NCI-H1105 (cell line): Measurements from ENCODE around the gene CHSY3.

Experiments
- DNase-seq: peaks from one replicate; lab custom pipeline; 2025; lab: John Stamatoyannopoulos, UW

CHSY3 gene

DNA sequence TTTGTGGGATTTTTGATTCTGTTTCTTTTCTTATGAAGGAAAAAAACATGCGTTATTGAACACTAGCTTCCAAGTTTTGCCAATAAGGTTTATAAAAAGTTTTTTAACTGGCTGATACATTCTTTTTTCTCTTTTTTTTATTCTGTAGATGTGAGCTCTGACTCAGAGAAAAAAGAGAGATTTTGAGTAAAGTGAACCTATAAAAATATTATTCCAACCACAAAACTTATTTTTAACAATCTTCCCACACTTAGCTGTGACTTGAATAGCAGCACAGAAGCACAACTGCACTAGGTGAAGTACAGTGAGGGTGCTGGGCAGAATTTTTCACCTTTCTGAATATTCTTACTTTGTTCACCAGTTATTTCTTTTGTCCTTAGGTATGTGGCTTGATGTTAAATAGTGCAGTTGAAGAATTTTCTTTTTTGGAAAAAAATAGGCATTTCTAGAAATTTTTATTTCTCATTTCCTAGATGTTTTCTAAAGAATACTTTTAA, 41.6 kb downstream of the CHSY3 start:
- DNase-seq = no peak

DNA sequence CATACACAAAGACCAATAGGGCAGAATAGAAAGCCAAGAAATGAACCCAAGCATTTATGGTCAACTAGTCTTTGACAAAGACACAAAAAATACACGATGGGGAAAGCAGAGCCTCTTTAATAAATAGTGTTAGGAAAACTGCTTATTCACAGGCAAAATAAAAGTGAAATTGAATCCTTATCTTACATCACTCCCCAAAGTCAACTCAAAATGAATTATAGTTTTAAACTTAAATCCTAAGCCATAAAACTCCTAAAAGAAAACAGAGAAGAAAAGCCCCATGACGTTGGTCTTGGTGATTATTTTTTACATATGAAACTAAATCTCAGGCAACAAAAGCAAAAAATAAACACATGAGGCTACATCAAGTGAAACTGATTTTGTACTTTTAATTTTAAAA, 46.8 kb downstream of the CHSY3 start:
- no peak for DNase-seq

DNA sequence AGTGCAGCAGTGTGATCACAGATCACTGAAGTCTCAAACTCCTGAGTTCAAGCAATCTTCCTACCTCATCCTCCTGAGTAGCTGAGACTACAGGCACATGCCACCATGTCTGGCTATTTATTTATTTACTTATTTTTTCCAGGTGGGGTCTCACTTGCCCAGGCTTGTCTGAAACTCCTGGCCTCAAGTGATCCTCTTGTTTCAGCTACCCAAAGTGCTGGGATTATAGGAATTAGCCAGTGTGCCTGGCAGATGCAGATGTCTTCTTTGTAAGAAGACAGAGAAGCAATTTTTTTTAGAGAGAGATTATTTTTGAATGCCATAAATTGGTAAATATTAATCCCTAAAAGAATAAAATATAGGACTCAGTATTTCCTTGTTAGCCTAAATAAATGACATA, 54.3 kb downstream of the CHSY3 start:
- DNase-seq = no peak

DNA sequence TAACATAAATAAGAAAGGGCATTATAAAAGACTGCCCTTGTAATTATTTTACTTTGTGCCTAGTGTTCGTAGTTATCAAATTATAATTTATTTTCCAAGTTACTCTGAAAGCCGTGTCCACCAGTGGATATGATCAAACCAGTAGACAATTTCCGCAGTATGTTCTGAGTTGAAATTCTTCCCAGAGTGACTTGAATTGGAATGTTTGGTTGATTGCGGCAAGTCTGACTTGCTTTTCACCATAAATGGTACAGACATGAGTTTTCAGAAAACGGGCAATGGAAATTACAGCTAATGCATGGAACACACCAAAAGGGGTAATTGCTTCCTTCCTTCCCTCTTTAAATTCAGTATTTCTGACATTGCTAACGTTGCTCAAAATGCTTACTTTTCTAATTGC, 56.6 kb downstream of the CHSY3 start:
- no peak for DNase-seq

DNA sequence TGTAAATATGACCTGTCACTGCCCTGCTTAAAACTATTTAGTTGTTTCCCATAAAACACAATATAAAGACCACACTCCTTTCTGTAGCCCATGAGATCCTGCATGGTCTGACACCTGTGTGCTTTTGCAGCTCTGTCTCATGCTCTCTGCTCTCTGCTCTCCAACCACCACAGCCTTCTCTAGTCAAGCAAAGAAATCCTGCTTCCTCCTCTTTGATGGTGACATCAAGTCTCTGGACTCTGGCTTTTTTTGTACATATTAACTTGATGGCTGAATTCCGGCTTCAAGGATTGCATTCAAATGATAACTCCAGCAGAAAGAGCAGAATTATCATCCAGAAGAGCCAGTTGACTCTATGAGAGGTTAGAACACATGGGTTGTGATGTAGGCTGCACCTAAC, 58.2 kb downstream of the CHSY3 start:
- DNase-seq = no peak

DNA sequence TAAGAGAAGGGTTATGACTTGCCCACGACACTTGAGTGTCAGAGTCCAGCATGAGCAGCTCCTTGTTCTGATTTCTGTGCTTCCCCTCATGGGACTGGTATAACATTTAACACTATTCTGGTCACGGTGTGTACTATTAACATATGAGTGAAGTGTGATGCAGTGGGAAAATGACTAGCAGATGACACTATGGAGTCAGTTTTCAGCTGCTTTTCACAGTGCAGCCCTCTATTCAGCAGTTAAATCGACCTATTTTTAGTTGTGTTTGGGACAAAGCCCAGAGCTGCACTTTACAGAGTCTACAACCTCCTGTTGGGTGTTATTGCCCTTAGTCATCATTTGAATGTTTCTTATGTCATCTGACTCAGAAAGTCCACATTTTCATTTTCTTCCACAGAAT, 59.1 kb downstream of the CHSY3 start:
- DNase-seq = no peak

DNA sequence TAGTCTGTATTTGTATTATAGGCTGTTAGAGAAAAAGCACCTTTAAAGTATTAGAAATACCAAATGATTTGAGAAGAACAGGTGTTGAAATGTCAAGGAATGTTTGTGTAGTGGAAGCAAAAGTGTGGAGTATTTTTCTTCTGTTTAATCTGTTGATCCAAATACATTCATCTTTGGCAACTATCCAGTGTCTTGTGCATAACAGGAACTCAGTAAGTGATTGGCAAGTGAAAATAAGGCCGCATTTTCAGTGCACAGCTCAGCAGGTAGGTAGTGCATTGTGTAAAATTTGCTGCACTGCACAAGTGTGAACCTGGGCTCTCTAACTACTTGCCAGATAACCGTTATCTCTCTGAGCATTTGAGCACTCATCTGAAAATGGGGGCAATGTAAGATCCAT, 61.8 kb downstream of the CHSY3 start:
- DNase-seq = no peak

DNA sequence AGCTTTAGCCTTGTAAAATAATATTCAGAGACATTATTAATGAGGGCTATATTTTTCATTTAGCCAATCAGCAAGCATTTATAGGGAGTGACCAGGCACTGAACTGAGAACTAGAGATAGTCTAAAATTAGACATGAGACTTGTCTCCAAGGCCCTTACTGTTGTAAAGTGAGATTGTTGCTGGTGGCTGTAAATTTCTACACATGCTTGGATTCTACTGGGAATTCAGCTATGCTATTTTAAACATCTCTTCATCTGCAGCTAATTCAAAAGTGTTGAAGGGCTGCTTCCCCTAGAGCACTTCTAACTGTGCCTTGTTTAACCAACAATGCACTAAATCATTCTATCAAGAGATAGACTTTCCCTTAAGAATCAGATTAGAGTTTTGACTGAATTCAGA, 67.4 kb downstream of the CHSY3 start:
- no peak for DNase-seq

DNA sequence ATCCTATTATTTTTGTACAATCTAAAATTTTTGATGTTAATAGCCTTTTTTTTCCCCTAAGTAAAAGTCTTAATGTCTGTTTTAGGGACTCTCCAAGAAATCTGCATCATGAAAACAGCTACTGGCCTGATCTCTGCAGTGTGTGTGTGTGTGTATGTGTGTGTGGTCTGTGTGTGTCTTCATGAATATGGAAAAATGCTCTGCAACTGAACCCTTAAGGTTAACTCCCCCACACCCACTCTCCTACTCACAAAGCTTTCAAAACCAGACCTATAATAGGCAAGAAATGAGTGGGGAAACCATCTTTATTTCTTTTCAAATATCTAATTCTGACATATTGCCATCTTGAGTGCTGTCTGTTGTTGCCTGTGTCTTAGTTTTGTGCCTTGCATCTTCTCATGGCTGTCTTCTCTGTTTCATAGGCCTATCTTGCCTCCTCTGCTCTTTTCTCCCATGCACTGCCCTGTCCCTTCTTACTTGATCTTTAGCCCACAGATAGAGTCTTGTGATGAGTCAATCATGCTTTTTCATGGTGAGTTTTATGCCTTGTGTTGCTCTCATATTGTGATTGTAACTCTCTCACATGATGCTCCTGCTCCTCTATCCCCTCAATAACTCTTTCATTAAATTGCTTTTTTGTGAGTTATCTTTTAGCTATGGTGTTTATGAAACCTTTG, 68.3 kb downstream of the CHSY3 start:
- DNase-seq = no peak

DNA sequence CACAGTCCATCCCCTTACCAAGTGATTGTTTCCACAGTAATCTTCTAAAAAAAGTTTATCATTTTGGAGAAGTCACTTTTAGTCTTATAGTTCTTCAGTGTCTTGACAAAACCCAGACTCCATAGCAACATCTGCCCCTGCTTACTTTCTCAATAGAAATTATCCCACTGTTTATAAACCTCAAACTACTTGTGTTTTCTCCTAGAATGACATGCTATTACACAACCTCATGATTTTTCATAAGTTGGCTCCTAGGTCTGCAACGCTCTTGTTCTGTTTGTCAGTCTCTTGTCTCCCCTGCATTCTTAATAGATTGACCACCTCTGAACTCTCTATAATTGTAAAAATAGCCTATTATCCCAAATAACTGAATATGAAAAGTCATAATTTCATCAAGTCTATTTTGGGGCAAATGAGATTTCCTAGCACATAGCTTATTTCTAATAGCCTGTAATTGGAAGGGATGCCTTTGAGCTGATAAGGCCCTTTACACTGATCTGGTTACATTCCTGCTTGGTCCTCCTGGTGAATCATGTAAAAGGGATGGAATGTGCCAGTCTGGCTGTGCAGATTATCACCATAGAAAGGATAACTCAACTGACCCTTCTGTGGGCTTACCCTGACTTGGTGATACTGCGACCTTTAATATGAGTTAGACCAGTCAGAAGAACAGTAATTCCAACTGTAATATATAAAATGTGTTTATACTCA, 69.6 kb downstream of the CHSY3 start:
- DNase-seq = no peak

DNA sequence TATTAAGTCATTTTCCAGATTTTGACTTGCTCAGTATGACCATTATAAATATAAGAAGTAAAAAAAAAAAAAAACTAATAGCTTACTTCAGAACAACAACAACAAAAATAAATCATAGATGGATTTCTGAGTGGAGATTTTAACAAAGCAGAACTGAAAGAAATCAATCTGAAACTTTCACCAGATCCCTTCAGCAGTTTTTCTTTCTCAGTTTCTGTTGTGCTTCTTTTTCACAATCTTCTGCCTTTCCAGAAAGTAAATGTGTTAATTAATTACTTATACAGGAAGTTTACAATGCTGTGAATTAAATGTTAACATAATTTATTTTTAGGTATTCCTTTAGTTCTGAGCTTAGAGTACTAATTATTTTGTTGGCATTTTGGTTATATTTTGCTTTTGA, 73.5 kb downstream of the CHSY3 start:
- DNase-seq = no peak

DNA sequence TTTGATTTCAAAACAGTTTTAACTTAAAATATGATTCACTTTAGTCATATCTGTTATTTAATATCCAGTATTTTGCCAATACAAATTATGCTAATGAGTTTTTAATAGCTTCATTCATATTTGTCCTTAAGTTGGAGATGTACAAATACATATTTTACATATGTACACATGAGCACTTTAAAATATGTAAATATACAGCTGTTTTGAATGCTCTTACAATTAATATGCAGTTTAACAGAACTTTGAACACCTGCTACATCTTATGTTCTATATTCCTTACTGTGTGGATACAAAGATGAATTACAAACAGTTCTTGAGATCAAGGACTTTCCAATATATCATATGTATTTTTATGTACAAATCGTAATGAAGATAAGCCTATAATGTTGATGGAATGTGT, 74.0 kb downstream of the CHSY3 start:
- no peak for DNase-seq

DNA sequence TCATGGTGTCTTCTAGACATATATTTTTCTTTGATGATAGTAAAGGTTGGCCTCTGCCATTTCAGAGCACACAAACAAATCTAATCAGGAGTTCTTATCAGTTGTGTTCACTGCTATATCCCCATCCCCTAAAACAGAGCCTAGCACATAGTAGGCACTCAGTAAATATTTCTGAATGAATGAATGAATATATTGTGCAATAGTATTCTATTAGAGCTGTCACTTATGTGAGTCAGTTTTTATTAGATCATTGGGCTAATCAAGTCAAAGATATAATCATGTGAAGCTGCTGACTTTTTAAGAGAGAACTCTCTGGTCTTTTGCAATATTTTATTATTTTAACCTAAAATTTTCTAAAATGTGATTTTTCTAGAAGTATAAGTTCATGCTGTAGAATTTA, 84.2 kb downstream of the CHSY3 start:
- DNase-seq = no peak

DNA sequence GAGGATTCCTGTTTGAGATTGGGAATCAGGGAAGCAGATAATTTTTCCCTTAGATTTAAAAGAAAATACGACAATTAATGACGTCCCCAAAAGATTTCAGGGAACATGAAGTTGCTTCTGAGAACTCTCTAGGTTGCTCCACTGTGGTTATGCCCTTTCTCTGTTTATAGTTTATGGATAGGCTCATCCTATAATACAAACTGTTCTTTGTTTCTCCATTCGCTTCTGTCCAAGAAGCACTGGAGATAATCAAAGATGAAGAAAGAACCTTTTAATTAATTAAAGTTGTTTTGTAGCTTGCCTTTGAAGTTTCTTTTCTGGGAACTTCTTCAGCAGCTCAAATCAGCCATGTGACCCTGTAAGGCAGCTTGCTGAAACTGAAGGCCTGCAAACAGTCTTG, 87.5 kb downstream of the CHSY3 start:
- no peak for DNase-seq

DNA sequence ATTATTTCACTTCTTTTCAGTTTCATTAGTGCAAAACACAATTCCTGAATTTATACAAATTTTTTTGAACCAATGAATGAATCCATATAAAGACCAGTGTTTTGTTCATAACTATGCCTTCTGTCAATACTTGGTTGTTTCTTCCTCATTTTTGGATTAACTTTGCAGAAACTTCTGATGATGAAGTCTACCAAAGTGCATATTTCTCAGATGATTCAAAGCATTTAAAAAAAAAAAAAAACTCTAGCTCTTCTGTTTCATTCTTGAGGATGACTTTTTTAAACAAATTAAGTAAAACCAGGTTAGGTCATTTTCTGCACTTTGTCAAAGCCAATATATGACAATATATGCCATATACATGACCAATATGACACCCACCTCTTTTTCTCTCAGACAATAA, 92.6 kb downstream of the CHSY3 start:
- no peak for DNase-seq

DNA sequence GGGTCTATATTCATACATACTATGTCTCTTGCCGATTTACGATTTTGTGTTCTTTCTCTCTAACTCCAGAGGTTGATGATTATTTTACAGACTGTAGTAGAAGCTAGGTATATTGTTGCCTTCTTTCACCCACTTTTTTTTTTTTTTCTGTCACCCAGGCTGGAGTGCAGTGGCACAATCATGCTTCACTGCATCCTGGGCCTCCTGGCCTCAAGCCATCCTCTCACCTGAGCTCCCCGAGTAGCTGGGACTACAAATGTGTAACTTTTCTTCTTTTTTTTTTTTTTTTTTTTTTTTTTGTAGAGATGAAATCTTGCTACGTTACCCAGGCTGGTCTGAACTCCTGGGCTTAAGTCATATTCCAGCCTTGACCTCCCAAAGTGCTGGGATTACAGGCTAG, 96.2 kb downstream of the CHSY3 start:
- no peak for DNase-seq

DNA sequence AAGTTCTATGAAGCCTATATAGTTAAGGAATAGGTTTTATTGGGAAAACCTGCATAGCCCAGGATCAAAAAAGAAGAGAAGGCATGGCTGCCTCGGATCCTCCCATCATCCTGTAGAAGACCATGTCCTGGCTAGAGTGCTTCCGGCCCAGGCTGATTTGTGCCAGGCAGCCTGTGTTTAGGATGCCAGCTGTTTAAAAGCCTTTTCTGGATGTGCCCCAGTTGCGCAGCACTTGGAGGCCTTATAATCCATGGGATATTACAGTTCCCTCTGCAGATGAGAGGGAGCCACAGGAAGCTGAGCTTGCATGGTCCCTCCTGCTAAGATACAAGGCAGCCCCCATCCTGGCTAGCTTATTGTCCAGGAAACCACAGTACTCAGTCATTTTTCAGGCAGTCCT, 97.9 kb downstream of the CHSY3 start:
- no peak for DNase-seq

DNA sequence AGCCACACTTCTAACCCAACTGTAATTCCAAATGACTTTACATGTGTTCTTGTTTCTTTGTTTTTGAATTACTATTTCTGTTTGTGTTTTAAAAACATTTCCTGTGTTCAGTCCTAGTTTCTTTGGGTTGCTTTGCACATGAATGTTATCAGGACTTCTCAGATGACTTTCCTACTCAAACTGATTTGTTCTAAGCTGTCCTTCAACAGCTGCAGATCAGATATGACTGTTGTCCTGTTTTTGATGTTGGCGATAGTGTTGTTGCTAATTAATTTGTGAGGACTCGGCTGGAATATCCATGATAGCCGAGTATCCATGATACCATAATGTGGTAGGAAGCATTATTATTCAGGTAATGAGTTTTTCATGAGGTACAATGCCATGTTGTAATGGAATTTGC, 98.6 kb downstream of the CHSY3 start:
- no peak for DNase-seq

DNA sequence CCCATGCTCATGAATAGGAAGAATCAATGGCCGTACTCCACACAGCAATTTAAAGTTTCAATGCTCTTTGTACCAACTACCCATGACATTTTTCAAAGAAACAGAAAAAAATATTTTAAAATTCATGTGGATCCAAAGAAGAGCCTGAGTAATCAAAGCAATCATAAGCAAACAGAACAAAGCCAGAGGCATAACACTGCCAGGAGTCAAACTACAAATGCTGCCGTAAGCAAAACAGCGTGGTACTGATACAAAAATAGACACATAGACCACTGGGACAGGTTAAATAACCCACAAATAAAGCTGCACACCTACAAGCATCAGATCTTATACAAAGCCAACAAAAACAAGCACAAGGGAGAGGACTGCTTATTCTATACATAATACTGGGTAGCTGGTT, 107.7 kb downstream of the CHSY3 start:
- DNase-seq = no peak

DNA sequence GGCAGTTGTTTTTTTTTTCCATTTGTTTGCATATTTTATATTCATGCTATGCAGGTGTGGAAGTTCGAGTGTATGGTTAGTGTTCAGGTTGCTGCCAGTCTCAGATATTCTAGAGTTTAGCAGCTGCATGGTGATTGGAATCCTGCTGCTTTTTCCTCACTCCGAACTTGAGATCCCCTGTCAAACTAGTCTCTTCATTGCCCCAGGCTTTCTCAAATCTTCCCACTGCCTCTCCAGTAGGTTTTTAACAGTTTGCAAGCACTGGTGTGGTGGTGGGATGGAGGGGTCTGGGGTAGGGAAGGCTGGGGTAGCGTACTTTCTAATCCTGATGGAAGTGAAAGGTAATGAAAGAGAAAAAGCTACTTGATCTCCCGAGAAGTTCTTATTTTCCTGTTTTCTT, 112.9 kb downstream of the CHSY3 start:
- no peak for DNase-seq

DNA sequence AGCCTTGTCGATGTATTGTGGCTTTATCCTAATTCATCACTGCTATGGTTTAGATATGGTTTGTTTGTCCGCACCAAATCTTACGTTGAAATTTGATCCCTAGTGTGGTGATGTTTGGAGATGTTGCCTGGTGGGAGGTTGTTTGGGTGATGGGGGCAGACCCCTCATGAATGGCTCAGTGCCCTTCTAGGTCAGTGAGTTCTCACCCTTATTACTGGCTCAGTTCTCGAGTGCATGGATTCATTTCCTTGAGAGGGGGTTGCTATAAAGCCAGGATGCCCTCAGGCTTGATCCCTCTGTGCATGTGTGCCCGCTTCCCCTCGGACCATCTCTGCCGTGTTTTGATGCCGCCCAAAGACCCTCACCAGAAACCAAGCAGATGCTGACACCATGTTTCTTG, 114.4 kb downstream of the CHSY3 start:
- DNase-seq = no peak

DNA sequence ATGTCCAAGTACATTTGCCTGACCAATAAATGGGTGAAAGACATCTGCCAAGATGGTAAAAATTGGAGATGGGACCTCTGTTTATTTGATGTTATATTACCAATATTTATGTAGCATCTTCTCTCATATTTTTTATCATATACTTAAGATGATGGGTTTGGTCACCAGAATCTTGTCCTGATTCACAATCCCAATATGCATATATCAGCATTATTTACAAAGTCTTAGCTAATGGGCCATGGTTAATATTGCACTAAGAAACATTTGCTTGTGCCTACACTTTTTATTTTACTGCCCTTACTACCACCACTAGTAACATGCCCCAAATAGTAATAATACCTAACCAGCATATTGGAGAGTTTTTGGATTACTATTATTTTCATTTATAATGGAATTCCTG, 116.7 kb downstream of the CHSY3 start:
- DNase-seq = no peak

DNA sequence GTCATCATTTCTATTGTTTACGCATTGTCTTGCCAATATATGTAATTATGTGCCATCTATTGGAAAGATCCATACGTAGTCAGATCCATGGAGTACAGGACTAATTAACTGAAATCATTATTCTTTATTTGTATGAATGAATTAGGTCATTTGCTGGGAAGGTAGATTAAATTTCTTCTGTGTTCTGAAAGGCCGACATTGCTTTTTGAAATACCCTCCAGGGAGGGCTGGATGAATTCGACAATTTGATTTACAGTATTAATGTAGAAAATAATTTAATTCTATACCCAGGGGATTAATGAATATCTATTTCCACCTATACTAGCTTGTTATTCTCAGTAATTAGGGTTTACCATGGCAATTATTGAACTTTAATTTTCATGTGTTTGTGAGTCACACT, 117.6 kb downstream of the CHSY3 start:
- DNase-seq = no peak

DNA sequence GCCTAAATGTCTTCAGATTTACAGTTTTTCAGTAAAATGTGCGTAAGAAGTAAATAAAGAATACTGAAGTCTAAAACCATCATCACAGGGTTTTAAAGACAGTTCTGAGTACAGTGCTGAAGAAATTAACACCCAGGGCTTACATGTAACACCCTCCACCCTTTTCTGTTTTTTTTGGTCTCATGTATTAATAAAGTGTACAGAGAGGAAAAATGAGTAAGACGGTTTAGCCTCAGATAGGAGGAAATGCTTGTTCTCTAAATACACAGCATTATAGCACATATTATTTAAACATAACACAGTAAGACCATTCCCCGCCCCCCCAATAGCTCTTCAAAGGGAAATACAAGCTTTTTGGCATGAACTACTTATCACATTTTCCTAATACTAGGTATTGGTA, 119.3 kb downstream of the CHSY3 start:
- no peak for DNase-seq
